ENCODE data around the gene PARD3.

The PARD3 gene

GRCh38 chr10:34166823-34167222 lies 648.3 kb downstream of the PARD3 start:
- no peak for DNase-seq

GRCh38 chr10:34166354-34166753 lies 648.7 kb downstream of the PARD3 start:
- DNase-seq, result no peak

GRCh38 chr10:34164029-34164428 lies 651.1 kb downstream of the PARD3 start:
- DNase-seq, result no peak

GRCh38 chr10:34163075-34163905 lies 651.8 kb downstream of the PARD3 start:
- DNase-seq, result no peak

- no peak for DNase-seq
Observed at GRCh38 chr10:34161777-34162370, 653.2 kb downstream of the PARD3 start.

- DNase-seq, result no peak
Observed at GRCh38 chr10:34160595-34160994, 654.5 kb downstream of the PARD3 start.

- DNase-seq, result no peak
Observed at GRCh38 chr10:34157501-34157900, 657.6 kb downstream of the PARD3 start.

- no peak for DNase-seq
Observed at GRCh38 chr10:34156781-34157425, 658.2 kb downstream of the PARD3 start.

- no peak for DNase-seq
Observed at GRCh38 chr10:34155812-34156211, 659.3 kb downstream of the PARD3 start.

- DNase-seq, result no peak
Observed at GRCh38 chr10:34154383-34154900, 660.7 kb downstream of the PARD3 start.

GRCh38 chr10:34153663-34154382 lies 661.3 kb downstream of the PARD3 start:
- DNase-seq, result no peak

GRCh38 chr10:34152434-34152833 lies 662.7 kb downstream of the PARD3 start:
- DNase-seq, result no peak

GRCh38 chr10:34151931-34152330 lies 663.2 kb downstream of the PARD3 start:
- no peak for DNase-seq

- DNase-seq, result no peak
Observed at GRCh38 chr10:34151481-34151880, 663.6 kb downstream of the PARD3 start.

- DNase-seq, result no peak
Observed at GRCh38 chr10:34150103-34150502, 665.0 kb downstream of the PARD3 start.

GRCh38 chr10:34148305-34148657 lies 666.8 kb downstream of the PARD3 start:
- DNase-seq, result no peak

- DNase-seq, result no peak
Observed at GRCh38 chr10:34147641-34148304, 667.3 kb downstream of the PARD3 start.

- no peak for DNase-seq
Observed at GRCh38 chr10:34145715-34146114, 669.4 kb downstream of the PARD3 start.

GRCh38 chr10:34143466-34143865 lies 671.6 kb downstream of the PARD3 start:
- no peak for DNase-seq

- no peak for DNase-seq
Observed at GRCh38 chr10:34141032-34141680, 673.9 kb downstream of the PARD3 start.

GRCh38 chr10:34139559-34139958 lies 675.5 kb downstream of the PARD3 start:
- no peak for DNase-seq

GRCh38 chr10:34137955-34138354 lies 677.1 kb downstream of the PARD3 start:
- no peak for DNase-seq
